HepG2 (cell line): ENCODE results near the gene TSEN54. TPM values are rescaled to one million over a fixed set of nuclear protein-coding genes. Genes with fewer than 3 reads are reported as not detected.

Experiments used
- AKAP8 ChIP-seq: sonication (generic); formaldehyde crosslinking; IDR thresholded peaks from 2 replicates; pipeline ENCODE4 v1.5.1; 2020; ENCODE audit warnings: mild to moderate bottlenecking, missing genetic modification reagents
- CCDC6 ChIP-seq: sonication (generic); formaldehyde crosslinking; IDR thresholded peaks from 2 replicates; pipeline ENCODE4 v1.8.1; 2022; ENCODE audit warnings: mild to moderate bottlenecking, missing genetic modification reagents, moderate library complexity
- KLF15 ChIP-seq: sonication (generic); formaldehyde crosslinking; IDR thresholded peaks from 2 replicates; pipeline ENCODE4 v1.8.1; 2023; ENCODE audit warnings: borderline replicate concordance, mild to moderate bottlenecking, inconsistent platforms, missing genetic modification reagents, mixed read lengths
- MYC ChIP-seq: sonication (generic); formaldehyde crosslinking; IDR thresholded peaks from 2 replicates; pipeline ENCODE4 v1.9.0; 2021; ENCODE audit warnings: missing genetic modification reagents, borderline replicate concordance
- NFKBIZ ChIP-seq: IDR thresholded peaks from 2 replicates; pipeline ENCODE4 v1.6.1; 2018; ENCODE audit warnings: missing genetic modification reagents, missing compliant biosample characterization
- RFXANK ChIP-seq: IDR thresholded peaks from 2 replicates; pipeline ENCODE4 v1.6.1; 2016
- SMAD1 ChIP-seq: sonication (generic); formaldehyde crosslinking; IDR thresholded peaks from 2 replicates; pipeline ENCODE4 v1.4.0; 2020; ENCODE audit warnings: missing genetic modification reagents, low read depth, mild to moderate bottlenecking, borderline replicate concordance
- SPEN ChIP-seq: sonication (generic); formaldehyde crosslinking; IDR thresholded peaks from 2 replicates; pipeline ENCODE4 v1.5.1; 2020; ENCODE audit warnings: low read depth, mild to moderate bottlenecking, missing genetic modification reagents
- STAG1 ChIP-seq: sonication (generic); formaldehyde crosslinking; IDR thresholded peaks from 2 replicates; pipeline ENCODE4 v1.4.0; 2020; ENCODE audit warnings: missing genetic modification reagents
- TBX2 ChIP-seq: sonication (generic); formaldehyde crosslinking; IDR thresholded peaks from 2 replicates; pipeline ENCODE4 v1.5.0; 2020; ENCODE audit warnings: missing genetic modification reagents, mild to moderate bottlenecking, borderline replicate concordance
- YEATS4 ChIP-seq: sonication (generic); formaldehyde crosslinking; IDR thresholded peaks from 2 replicates; pipeline ENCODE4 v1.4.0; 2020; ENCODE audit warnings: missing genetic modification reagents, borderline replicate concordance
- ZFYVE20 ChIP-seq: sonication (generic); formaldehyde crosslinking; IDR thresholded peaks from 2 replicates; pipeline ENCODE4 v1.8.0; 2023; ENCODE audit warnings: low read depth, mild to moderate bottlenecking, moderate library complexity, missing genetic modification reagents, borderline replicate concordance
- ZMAT3 ChIP-seq: sonication (generic); formaldehyde crosslinking; conservative IDR thresholded peaks from 2 replicates; pipeline ENCODE4 v1.7.0; 2021; ENCODE audit warnings: missing genetic modification reagents
- ZNF260 ChIP-seq: sonication (generic); formaldehyde crosslinking; IDR thresholded peaks from 2 replicates; pipeline ENCODE4 v1.4.0; 2020; ENCODE audit warnings: missing genetic modification reagents, low read depth, mild to moderate bottlenecking, borderline replicate concordance
- ZNF773 ChIP-seq: sonication (generic); formaldehyde crosslinking; IDR thresholded peaks from 2 replicates; pipeline ENCODE4 v1.4.0; 2020; ENCODE audit warnings: missing genetic modification reagents, borderline replicate concordance
- polyA plus RNA-seq, 8 experiments: library from polyadenylated mRNA; depleted of rRNA in 3 of 8; stranded (reverse) in 7 of 8; unstranded in 1 of 8; fragments of >200 nt; fragmentation: Illumina TruSeq in 4 of 8; extraction: Trizol in 4 of 8; gene quantifications; 2 replicates each; pipeline versions ENCODE4 v1.2.1 to v1.2.3, GENCODE V29; 2011 to 2016; ENCODE audit warnings: low read depth in 4 of 8, missing spikeins in 1 of 8, mixed read lengths in 1 of 8; ENCODE audit not compliant: insufficient read depth in 1 of 8
- total RNA-seq, 5 experiments: library from RNA; depleted of rRNA; stranded (reverse); fragments of >200 nt; fragmentation: Illumina TruSeq; extraction: Trizol; gene quantifications; 2 replicates each; pipeline ENCODE4 v1.2.3, GENCODE V29; 2016; ENCODE audit warnings: low read depth in 1 of 5
- TF ChIP-seq, protein P1 (sequence below): sonication (generic); formaldehyde crosslinking; IDR thresholded peaks from 2 replicates; pipeline ENCODE4 v1.4.0; 2020; ENCODE audit warnings: missing genetic modification reagents, borderline replicate concordance
- TF ChIP-seq, protein P2 (sequence below): sonication (generic); formaldehyde crosslinking; IDR thresholded peaks from 2 replicates; pipeline ENCODE4 v1.9.0; 2021; ENCODE audit warnings: missing genetic modification reagents, borderline replicate concordance
- TF ChIP-seq, protein P3 (sequence below): sonication (generic); formaldehyde crosslinking; IDR thresholded peaks from 2 replicates; pipeline ENCODE4 v1.8.0; 2022; ENCODE audit warnings: mild to moderate bottlenecking, missing genetic modification reagents, moderate library complexity
- TF ChIP-seq, protein P4 (sequence below): sonication (generic); formaldehyde crosslinking; IDR thresholded peaks from 2 replicates; pipeline ENCODE4 v1.4.0; 2020; ENCODE audit warnings: missing genetic modification reagents, mild to moderate bottlenecking, borderline replicate concordance

Gene TSEN54
- total and polyA plus RNA-seq, 2 of the 13 experiments (the other 11 are each of a cell fraction or from before 2014, with no cell fraction given), result 62.9 to 63.3 TPM

DNA sequence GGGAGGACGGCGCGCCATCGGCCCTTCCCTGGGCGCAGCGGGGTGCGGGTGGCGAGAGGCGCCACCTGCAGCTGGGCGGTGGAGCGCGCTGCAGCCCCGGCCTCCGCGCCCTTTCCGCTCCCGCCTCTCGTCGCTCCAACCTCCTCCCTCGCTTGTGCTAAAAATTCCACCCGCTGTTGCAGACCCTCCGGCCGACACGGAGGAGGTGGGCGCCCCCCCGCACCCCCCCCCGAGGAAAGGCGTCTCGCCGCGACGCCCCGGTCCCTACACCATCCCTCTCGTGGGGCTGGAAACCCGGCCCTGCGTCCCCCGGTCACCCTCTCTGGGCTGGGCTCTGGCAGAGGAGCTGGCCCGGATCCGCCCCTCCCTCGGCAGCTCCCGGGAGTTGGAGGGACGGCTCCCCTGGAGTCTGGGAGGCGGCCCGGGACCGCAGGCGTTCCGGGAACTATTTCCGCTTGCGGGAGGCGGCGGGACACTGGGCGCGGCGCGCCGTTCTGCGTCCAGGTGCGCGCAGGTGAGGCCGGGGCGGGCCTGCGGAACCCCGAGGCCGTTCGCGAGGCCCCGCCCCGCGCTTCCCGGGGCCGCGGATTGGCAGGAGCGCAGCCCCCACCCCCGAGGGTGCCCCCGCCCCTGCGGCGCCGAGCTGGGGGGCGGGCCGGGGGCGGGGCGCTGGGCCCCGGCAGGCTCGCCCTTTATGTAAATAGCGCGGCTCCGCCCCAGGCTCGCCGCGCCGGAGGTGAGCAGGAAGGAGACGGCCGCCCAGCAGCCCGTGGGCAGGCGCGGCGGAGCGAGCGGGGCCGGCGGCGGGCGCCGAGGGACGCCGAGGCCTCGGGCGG, 8.9 kb downstream of the TSEN54 start, which contains the start of gene LLGL2 (continued):
- TF ChIP-seq AKAP8 (CRISPR knock-in tag), result peak; percentile 87
- peak; percentile 78 for TF ChIP-seq MYC (CRISPR knock-in tag)
- peak; percentile 74 for TF ChIP-seq STAG1 (CRISPR knock-in tag)
- TF ChIP-seq ZNF260 (CRISPR knock-in tag), result no peak
- peak; percentile 36; the same call in 1 of the 2 replicates for TF ChIP-seq SMAD1 (CRISPR knock-in tag)
- no peak; the same call in 1 of the 2 replicates for TF ChIP-seq TBX2 (CRISPR knock-in tag)
- TF ChIP-seq SPEN, result peak; percentile 86; the same call in 1 of the 2 replicates
- no peak for TF ChIP-seq ZFYVE20 (CRISPR knock-in tag)
- no peak for TF ChIP-seq ZNF773 (CRISPR knock-in tag)
- peak; percentile 87; the same call in 1 of the 2 replicates for TF ChIP-seq CCDC6 (CRISPR knock-in tag)
- TF ChIP-seq, protein P1, sequence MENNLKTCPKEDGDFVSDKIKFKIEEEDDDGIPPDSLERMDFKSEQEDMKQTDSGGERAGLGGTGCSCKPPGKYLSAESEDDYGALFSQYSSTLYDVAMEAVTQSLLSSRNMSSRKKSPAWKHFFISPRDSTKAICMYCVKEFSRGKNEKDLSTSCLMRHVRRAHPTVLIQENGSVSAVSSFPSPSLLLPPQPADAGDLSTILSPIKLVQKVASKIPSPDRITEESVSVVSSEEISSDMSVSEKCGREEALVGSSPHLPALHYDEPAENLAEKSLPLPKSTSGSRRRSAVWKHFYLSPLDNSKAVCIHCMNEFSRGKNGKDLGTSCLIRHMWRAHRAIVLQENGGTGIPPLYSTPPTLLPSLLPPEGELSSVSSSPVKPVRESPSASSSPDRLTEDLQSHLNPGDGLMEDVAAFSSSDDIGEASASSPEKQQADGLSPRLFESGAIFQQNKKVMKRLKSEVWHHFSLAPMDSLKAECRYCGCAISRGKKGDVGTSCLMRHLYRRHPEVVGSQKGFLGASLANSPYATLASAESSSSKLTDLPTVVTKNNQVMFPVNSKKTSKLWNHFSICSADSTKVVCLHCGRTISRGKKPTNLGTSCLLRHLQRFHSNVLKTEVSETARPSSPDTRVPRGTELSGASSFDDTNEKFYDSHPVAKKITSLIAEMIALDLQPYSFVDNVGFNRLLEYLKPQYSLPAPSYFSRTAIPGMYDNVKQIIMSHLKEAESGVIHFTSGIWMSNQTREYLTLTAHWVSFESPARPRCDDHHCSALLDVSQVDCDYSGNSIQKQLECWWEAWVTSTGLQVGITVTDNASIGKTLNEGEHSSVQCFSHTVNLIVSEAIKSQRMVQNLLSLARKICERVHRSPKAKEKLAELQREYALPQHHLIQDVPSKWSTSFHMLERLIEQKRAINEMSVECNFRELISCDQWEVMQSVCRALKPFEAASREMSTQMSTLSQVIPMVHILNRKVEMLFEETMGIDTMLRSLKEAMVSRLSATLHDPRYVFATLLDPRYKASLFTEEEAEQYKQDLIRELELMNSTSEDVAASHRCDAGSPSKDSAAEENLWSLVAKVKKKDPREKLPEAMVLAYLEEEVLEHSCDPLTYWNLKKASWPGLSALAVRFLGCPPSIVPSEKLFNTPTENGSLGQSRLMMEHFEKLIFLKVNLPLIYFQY (CRISPR knock-in tag), result peak; percentile 56; the same call in 1 of the 2 replicates
- peak; percentile 49; the same call in 1 of the 2 replicates for TF ChIP-seq RFXANK (CRISPR knock-in tag)
- TF ChIP-seq KLF15, result peak; percentile 46; the same call in 1 of the 2 replicates
- TF ChIP-seq, protein P2, sequence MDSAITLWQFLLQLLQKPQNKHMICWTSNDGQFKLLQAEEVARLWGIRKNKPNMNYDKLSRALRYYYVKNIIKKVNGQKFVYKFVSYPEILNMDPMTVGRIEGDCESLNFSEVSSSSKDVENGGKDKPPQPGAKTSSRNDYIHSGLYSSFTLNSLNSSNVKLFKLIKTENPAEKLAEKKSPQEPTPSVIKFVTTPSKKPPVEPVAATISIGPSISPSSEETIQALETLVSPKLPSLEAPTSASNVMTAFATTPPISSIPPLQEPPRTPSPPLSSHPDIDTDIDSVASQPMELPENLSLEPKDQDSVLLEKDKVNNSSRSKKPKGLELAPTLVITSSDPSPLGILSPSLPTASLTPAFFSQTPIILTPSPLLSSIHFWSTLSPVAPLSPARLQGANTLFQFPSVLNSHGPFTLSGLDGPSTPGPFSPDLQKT (CRISPR knock-in tag), result no peak
- TF ChIP-seq ZMAT3 (CRISPR knock-in tag), result no peak; the same call in 1 of the 2 replicates
- TF ChIP-seq NFKBIZ, result peak; percentile 76
- TF ChIP-seq, protein P3, sequence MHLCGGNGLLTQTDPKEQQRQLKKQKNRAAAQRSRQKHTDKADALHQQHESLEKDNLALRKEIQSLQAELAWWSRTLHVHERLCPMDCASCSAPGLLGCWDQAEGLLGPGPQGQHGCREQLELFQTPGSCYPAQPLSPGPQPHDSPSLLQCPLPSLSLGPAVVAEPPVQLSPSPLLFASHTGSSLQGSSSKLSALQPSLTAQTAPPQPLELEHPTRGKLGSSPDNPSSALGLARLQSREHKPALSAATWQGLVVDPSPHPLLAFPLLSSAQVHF (CRISPR knock-in tag), result 0 out of 2 replicates have a peak, but pooled peaks have one; percentile 64
- TF ChIP-seq, protein P4, sequence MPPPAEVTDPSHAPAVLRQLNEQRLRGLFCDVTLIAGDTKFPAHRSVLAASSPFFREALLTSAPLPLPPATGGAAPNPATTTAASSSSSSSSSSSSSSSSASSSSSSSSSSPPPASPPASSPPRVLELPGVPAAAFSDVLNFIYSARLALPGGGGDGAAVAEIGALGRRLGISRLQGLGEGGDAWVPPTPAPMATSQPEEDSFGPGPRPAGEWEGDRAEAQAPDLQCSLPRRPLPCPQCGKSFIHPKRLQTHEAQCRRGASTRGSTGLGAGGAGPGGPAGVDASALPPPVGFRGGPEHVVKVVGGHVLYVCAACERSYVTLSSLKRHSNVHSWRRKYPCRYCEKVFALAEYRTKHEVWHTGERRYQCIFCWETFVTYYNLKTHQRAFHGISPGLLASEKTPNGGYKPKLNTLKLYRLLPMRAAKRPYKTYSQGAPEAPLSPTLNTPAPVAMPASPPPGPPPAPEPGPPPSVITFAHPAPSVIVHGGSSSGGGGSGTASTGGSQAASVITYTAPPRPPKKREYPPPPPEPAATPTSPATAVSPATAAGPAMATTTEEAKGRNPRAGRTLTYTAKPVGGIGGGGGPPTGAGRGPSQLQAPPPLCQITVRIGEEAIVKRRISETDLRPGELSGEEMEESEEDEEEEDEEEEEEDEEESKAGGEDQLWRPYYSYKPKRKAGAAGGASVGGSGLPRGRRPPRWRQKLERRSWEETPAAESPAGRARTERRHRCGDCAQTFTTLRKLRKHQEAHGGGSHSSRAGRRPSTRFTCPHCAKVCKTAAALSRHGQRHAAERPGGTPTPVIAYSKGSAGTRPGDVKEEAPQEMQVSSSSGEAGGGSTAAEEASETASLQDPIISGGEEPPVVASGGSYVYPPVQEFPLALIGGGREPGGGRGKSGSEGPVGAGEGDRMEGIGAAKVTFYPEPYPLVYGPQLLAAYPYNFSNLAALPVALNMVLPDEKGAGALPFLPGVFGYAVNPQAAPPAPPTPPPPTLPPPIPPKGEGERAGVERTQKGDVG (CRISPR knock-in tag), result no peak
- peak; percentile 61; the same call in 1 of the 2 replicates for TF ChIP-seq YEATS4
